Measurements from ENCODE around the gene GFRA1.

Gene GFRA1

DNA sequence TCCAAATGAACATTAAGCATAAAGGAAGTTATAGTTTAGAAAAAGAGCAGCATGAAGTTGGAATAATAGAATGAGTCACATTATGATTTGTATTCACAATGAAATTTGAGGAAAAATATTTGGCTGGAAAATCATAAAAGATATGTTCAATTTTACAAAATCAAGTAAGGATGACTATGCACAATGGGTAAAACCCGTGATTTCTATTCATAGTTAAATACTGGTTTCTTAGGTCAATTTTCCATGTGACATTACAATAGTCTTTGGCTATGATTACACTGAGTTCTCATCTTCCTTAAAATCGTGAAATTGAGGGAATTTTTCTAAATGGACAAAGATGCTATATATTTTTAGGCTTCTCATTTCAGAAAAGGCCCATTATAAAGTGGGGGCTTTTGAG lies 33.8 kb upstream of the GFRA1 start:
- no peak overlapping the region for H3K4me3 ChIP-seq (ENCODE audit: low read depth, low read length)
- TF ChIP-seq, protein P1, sequence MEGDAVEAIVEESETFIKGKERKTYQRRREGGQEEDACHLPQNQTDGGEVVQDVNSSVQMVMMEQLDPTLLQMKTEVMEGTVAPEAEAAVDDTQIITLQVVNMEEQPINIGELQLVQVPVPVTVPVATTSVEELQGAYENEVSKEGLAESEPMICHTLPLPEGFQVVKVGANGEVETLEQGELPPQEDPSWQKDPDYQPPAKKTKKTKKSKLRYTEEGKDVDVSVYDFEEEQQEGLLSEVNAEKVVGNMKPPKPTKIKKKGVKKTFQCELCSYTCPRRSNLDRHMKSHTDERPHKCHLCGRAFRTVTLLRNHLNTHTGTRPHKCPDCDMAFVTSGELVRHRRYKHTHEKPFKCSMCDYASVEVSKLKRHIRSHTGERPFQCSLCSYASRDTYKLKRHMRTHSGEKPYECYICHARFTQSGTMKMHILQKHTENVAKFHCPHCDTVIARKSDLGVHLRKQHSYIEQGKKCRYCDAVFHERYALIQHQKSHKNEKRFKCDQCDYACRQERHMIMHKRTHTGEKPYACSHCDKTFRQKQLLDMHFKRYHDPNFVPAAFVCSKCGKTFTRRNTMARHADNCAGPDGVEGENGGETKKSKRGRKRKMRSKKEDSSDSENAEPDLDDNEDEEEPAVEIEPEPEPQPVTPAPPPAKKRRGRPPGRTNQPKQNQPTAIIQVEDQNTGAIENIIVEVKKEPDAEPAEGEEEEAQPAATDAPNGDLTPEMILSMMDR (IDR thresholded peaks at IDR 0.05; ENCODE audit: borderline replicate concordance, insufficient read depth, low read depth, low read length): no peak

DNA sequence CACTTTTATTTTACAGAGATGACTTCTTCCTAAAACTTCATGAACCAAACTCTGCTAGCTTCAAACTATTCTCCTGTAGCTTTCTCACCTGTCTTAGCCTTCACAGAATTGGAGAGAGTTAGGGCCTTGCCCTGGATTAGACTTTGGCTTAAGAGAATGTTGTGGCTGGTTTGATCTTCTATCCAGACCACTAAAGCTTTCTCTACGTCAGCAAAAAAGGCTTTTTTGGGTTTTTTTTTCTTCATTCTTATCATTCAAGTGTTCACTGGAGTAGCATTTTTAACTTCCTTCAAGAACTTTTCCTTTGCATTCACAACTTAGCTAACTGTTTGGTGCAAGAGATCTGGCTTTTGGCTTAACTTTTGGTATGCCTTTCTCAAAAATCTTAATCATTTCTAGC lies 31.9 kb upstream of the GFRA1 start:
- H3K4me3 ChIP-seq (ENCODE audit: low read depth, low read length): no peak overlapping the region
- TF ChIP-seq, protein P1 (IDR thresholded peaks at IDR 0.05; ENCODE audit: borderline replicate concordance, insufficient read depth, low read depth, low read length): no peak

DNA sequence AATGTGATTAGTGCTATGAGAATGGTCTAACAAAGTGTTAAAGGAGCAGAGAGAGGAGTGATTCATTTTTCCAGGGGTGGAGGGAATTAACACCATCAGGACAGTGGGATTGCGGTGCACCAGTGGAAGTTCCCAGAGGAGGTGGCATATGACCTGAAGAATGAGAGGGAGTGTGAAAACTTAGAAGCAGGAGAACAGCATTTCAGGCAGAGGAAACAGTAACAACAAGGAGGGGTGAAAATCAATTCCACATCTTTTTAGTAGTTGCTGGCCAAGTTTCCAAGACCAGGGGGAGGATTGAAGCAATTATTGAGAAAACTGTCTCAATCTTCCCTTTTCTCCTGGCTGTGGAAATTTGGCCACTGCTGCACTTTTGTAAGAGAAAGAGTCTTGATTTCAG lies 27.5 kb upstream of the GFRA1 start:
- no peak overlapping the region for H3K4me3 ChIP-seq (ENCODE audit: low read depth, low read length)
- TF ChIP-seq, protein P1 (IDR thresholded peaks at IDR 0.05; ENCODE audit: borderline replicate concordance, insufficient read depth, low read depth, low read length): no peak

DNA sequence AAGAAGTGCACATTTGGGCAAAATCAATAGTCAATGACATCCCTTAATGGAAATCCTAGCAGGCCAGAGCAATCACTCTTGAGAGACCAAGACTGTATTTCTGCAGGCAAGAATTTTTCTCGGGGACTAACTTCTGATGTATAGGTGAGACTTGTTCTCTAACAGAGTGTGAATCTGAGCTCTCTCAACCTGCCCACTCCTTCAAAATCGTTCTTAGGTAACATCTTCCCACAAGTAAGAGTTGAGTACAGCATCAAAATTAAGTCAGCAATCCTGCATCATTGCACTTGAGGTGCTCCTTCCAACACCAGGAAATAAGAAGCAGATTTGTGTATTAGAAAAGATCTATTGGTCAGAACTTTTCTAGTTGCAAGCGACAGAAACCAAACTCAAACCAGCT lies 25.6 kb upstream of the GFRA1 start:
- TF ChIP-seq, protein P1 (IDR thresholded peaks at IDR 0.05; ENCODE audit: borderline replicate concordance, insufficient read depth, low read depth, low read length): no peak
- H3K4me3 ChIP-seq (ENCODE audit: low read depth, low read length): no peak overlapping the region

DNA sequence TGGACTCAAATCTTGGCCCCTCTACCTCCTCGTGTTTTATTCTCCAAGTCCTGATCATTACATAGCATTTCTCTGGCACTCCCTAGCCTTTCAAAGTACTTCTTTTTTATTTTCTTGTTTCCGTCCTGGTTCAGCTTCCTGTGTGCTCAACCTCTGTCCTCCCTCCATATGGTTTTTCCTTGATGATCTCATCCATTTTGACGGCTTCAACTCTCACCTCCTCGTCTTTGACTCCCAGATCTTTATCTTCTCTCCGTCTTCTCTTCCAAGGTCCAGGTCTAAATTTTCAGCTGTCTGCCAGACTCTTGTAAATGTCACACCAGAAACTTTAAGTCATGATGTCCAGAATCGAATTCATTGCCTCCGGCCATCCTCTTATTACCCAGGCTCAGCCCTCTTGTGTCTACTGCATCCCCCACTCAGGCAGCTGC lies 23.3 kb upstream of the GFRA1 start:
- H3K4me3 ChIP-seq (ENCODE audit: low read depth, low read length): no peak overlapping the region
- TF ChIP-seq, protein P1 (IDR thresholded peaks at IDR 0.05; ENCODE audit: borderline replicate concordance, insufficient read depth, low read depth, low read length): no peak

DNA sequence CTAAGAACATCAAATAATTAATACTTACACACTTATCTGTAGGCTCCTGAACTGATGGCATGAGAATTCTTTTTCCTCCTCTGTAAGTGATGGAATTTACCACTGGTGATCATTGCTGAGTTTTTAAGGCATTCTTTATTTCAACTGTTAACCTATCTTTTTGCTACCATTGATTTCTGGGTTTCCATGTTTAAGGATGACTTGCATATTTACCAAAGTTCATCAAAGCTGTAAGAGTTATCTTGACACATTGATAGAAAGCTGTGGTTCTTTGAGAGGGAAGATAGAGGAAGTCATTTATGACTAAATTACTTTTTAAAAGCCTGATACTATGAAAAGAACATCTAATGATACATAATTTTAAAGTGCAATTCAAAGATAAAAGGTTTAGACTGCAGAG lies 19.5 kb upstream of the GFRA1 start:
- TF ChIP-seq, protein P1 (IDR thresholded peaks at IDR 0.05; ENCODE audit: borderline replicate concordance, insufficient read depth, low read depth, low read length): no peak
- no peak overlapping the region for H3K4me3 ChIP-seq (ENCODE audit: low read depth, low read length)

DNA sequence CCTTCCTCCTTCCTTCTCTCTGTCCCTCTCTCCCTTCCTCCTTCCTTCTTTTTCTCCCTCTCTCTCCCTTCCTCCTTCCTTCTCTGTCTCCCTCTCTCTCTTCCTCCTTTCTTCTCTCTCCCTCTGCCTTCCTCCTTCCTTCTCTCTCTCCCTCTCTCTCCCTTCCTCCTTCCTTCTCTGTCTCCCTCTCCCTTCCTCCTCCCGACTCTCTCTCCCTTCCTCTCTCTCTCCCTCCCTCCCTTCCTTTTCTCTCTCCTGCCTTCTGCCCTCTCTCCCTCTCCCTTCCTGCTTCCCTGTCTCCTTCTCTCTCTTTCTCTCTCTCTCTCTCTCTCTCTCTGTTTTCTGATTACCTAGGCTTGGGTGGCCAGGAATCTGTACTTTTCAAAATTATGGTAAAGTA lies 16.6 kb upstream of the GFRA1 start:
- no peak overlapping the region for H3K4me3 ChIP-seq (ENCODE audit: low read depth, low read length)
- TF ChIP-seq, protein P1 (IDR thresholded peaks at IDR 0.05; ENCODE audit: borderline replicate concordance, insufficient read depth, low read depth, low read length): no peak

Measured in GM12875 (cell line).